ENCODE results near the gene HDLBP. TPM values are rescaled to one million over a fixed set of nuclear protein-coding genes. Genes with fewer than 3 reads are reported as not detected.

Gene HDLBP
- polyA plus RNA-seq, 3 donors = 50.4 to 73.1 (median 69.9) TPM

DNA sequence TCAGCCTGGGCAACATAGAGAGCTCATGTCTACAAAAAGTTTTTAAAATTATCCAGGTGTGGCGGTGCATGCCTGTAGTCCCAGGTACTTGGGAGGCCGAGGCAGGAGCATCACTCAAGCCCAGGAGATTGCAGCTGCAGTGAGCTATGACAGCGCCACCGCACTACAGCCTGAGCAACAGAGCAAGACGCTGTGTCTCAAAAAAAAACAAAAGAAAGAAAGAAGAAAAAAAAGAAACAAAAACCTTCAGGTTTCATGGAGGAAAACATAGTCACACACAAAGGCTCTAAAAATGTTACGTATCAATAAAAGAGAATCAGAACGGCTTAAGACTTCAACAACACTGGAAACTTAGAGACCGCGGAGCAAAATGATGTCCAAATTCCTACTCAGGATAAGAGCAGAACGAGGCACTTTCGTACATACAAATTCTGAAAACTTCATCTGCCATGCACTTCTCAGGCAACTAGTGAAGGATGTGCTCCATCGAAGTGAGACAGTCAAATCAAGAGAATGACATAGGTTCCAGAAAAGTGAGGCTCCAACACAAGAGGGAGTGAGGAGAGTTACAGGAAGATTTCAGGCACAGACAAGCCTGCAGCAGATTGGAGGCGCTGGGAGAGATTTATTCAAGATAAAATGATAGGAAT, 4.4 kb downstream of the HDLBP start:
- intact Hi-C loops (cut with micrococcal nuclease) = loop anchor here (5.0 kb wide), 1 partner anchor 39 kb away; no protein-coding TSS in a partner anchor
- H3K9me3 Mint-ChIP-seq = no peaks in the 10 kb centered on the region
- peak overlapping the region in 1 of 2 donors; percentile 70 for H3K27ac ChIP-seq (ENCODE audit: low read depth in 1 of 2, low read length in 2 of 2)

DNA sequence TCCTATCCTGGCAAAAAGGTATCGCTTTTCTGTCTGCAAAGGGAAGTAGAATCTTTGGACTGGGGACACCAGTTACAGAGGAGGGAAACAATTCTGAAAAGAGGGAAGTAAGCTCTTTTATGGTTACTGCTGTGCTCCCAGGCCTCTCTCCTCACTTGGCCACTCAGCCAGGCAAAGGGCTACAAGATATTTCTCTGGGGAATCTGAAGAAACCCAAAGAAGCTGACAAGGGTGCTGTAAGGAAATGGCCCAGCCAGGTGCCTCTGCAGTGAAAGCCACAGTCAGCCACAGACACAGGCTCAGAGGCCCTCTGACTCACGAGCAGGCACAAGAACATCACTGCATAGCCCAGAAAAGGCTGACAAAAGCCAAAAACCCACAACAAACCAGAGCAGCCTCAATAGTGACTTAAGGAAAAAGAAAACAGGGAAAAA, 5.8 kb downstream of the HDLBP start:
- H3K27me3 ChIP-seq (ENCODE audit: control insufficient read depth in 2 of 2, insufficient read depth in 2 of 2, low read length in 2 of 2) = no peaks in the 10 kb centered on the region
- H3K27ac Mint-ChIP-seq = peak overlapping the region; percentile 12 to 89 (median 87)
- TF ChIP-seq, protein P1, sequence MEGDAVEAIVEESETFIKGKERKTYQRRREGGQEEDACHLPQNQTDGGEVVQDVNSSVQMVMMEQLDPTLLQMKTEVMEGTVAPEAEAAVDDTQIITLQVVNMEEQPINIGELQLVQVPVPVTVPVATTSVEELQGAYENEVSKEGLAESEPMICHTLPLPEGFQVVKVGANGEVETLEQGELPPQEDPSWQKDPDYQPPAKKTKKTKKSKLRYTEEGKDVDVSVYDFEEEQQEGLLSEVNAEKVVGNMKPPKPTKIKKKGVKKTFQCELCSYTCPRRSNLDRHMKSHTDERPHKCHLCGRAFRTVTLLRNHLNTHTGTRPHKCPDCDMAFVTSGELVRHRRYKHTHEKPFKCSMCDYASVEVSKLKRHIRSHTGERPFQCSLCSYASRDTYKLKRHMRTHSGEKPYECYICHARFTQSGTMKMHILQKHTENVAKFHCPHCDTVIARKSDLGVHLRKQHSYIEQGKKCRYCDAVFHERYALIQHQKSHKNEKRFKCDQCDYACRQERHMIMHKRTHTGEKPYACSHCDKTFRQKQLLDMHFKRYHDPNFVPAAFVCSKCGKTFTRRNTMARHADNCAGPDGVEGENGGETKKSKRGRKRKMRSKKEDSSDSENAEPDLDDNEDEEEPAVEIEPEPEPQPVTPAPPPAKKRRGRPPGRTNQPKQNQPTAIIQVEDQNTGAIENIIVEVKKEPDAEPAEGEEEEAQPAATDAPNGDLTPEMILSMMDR (IDR thresholded peaks at IDR 0.05) = no peak
- peak overlapping the region in 1 of 2 donors; percentile 26 for H3K4me3 Mint-ChIP-seq
- intact Hi-C loops (cut with micrococcal nuclease) = loop anchor here (5.0 kb wide), 1 partner anchor 37 kb away; no protein-coding TSS in a partner anchor
- peaks cover 30 to 33% of the 10 kb centered on the region in 2 donors for H3K4me1 ChIP-seq (ENCODE audit: control insufficient read depth in 1 of 2, insufficient read depth in 2 of 2, low read length in 2 of 2)
- DNase-seq = peak; percentile 30 to 46 (median 44)
- H2AFZ ChIP-seq (ENCODE audit: insufficient read depth, low read depth, low read length, poor library complexity, severe bottlenecking) = peak overlapping the region; percentile 34
- H4K20me1 ChIP-seq (ENCODE audit: insufficient read depth, low read length) = peaks cover 93% of the 10 kb centered on the region
- peak overlapping the region in 1 of 3 experiments; percentile 26 for H3K4me3 ChIP-seq (replicated peaks in 1 of 3; ENCODE audit: low read depth in 2 of 3, low read length in 3 of 3)
- peaks cover 0 to 4% (median 0%) of the 10 kb centered on the region in 3 donors for H3K27me3 Mint-ChIP-seq (ENCODE audit: low read depth in 3 of 3)
- H3K27ac ChIP-seq (ENCODE audit: low read depth in 1 of 2, low read length in 2 of 2) = peak overlapping the region; percentile 53 to 70
- peaks cover 94% of the 10 kb centered on the region for H3K79me2 ChIP-seq (ENCODE audit: insufficient read depth, low read length)
- H3K4me2 ChIP-seq (replicated peaks; ENCODE audit: extremely low read depth, low read length, poor library complexity, severe bottlenecking) = peak overlapping the region; percentile 36
- WGBS (ENCODE audit: insufficient coverage) = no CpG with 5 or more reads among the region's 2 CpGs
- H3K9me3 Mint-ChIP-seq = no peaks in the 10 kb centered on the region
- peaks cover 0 to 15% of the 10 kb centered on the region in 2 donors for H3K36me3 ChIP-seq (replicated peaks in 1 of 2; ENCODE audit: control insufficient read depth in 1 of 2, insufficient read depth in 2 of 2, low read length in 2 of 2)
- no peaks in the 10 kb centered on the region for H3K9me3 ChIP-seq (replicated peaks in 1 of 2; ENCODE audit: control insufficient read depth in 1 of 2, insufficient read depth in 1 of 2, low read length in 2 of 2)
- peaks cover 10 to 27% of the 10 kb centered on the region in 2 donors for H3K36me3 Mint-ChIP-seq
- H3K4me1 Mint-ChIP-seq = peaks cover 50% of the 10 kb centered on the region
- no peak overlapping the region for H3K9ac ChIP-seq (ENCODE audit: insufficient read depth, low read length, poor library complexity, severe bottlenecking)

More for the DNA sequence above, 4.4 kb downstream of the HDLBP start:
- Mint-ChIP-seq H3K36me3 (peaks cover 10 to 24% of the 10 kb centered on the region in 2 donors), H3K27me3 (ENCODE audit: low read depth in 3 of 3) (peaks cover 0 to 5% (median 4%) of the 10 kb centered on the region in 3 donors), H3K27ac (peak overlapping the region in 5 of 7 donors; percentile 6 to 72 (median 43)), H3K4me3 (no peak overlapping the region), H3K4me1 (peaks cover 50% of the 10 kb centered on the region)
- 100% methylated on average over 10 of the region's 13 CpGs for WGBS (ENCODE audit: insufficient coverage)
- peaks cover 83% of the 10 kb centered on the region for H3K79me2 ChIP-seq (ENCODE audit: insufficient read depth, low read length)
- H3K4me3 ChIP-seq (replicated peaks in 1 of 3; ENCODE audit: low read depth in 2 of 3, low read length in 3 of 3) = no peak overlapping the region
- peaks cover 0 to 15% of the 10 kb centered on the region in 2 donors for H3K36me3 ChIP-seq (replicated peaks in 1 of 2; ENCODE audit: control insufficient read depth in 1 of 2, insufficient read depth in 2 of 2, low read length in 2 of 2)
- peaks cover 30 to 35% of the 10 kb centered on the region in 2 donors for H3K4me1 ChIP-seq (ENCODE audit: control insufficient read depth in 1 of 2, insufficient read depth in 2 of 2, low read length in 2 of 2)
- H4K20me1 ChIP-seq (ENCODE audit: insufficient read depth, low read length) = peaks cover 80% of the 10 kb centered on the region
- TF ChIP-seq, protein P1 (IDR thresholded peaks at IDR 0.05) = no peak
- no peak overlapping the region for H3K9ac ChIP-seq (ENCODE audit: insufficient read depth, low read length, poor library complexity, severe bottlenecking)
- no peak overlapping the region for H2AFZ ChIP-seq (ENCODE audit: insufficient read depth, low read depth, low read length, poor library complexity, severe bottlenecking)
- H3K4me2 ChIP-seq (replicated peaks; ENCODE audit: extremely low read depth, low read length, poor library complexity, severe bottlenecking) = no peak overlapping the region
- DNase-seq = no peak
- no peaks in the 10 kb centered on the region for H3K9me3 ChIP-seq (replicated peaks in 1 of 2; ENCODE audit: control insufficient read depth in 1 of 2, insufficient read depth in 1 of 2, low read length in 2 of 2)
- no peaks in the 10 kb centered on the region for H3K27me3 ChIP-seq (ENCODE audit: control insufficient read depth in 2 of 2, insufficient read depth in 2 of 2, low read length in 2 of 2)
